ENCODE data around the gene NEK9.

DNA sequence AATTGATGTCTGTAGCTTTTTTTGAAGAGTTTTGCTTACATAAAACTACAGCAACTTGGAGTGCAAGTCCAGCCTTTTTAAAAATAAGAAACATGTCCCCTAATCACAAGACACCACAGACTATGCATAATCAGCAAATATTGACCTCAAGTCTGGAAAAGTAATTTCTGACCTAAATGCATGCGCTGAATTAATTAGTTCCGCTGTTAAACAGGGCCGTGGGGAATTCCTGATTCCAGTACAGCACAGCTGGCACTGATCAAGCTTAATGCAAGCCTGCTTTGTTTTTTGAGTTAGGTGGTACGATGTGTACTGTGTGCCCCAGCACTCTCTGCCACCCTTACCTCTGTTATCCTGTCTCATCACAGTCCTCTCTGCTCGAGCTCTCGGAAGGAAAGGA is 84.8 kb downstream of the NEK9 start:
- TF ChIP-seq EZH2 (IDR thresholded peaks at IDR 0.05; ENCODE audit: borderline replicate concordance, insufficient read depth, low read depth, low read length, poor library complexity, severe bottlenecking) = no peak
- TF ChIP-seq, protein P1, sequence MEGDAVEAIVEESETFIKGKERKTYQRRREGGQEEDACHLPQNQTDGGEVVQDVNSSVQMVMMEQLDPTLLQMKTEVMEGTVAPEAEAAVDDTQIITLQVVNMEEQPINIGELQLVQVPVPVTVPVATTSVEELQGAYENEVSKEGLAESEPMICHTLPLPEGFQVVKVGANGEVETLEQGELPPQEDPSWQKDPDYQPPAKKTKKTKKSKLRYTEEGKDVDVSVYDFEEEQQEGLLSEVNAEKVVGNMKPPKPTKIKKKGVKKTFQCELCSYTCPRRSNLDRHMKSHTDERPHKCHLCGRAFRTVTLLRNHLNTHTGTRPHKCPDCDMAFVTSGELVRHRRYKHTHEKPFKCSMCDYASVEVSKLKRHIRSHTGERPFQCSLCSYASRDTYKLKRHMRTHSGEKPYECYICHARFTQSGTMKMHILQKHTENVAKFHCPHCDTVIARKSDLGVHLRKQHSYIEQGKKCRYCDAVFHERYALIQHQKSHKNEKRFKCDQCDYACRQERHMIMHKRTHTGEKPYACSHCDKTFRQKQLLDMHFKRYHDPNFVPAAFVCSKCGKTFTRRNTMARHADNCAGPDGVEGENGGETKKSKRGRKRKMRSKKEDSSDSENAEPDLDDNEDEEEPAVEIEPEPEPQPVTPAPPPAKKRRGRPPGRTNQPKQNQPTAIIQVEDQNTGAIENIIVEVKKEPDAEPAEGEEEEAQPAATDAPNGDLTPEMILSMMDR (IDR thresholded peaks at IDR 0.05) = no peak

Data from B cell (primary cell).